Immature natural killer cell (primary cell): Measurements from ENCODE around the gene RPAIN. TPM values are rescaled to one million over a fixed set of nuclear protein-coding genes. Genes with fewer than 3 reads are reported as not detected.
A peak's percentile ranks its signal among the peaks of the same experiment; 100 is the strongest.

Source experiments
- DNase-seq, 3 donors: peaks; one replicate each; pipeline ENCODE4 v3.0.0; 2022; ENCODE audit warnings: mixed read lengths in 1 of 3
- H3K27ac Mint-ChIP-seq, 6 donors: one replicate each; pipeline ENCODE4 v1.8.0; 2020; ENCODE audit warnings: mixed read lengths in 6 of 6, mild to moderate bottlenecking in 5 of 6, inconsistent platforms in 4 of 6, moderate library complexity in 3 of 6
- H3K27me3 Mint-ChIP-seq, 3 donors: one replicate each; pipeline ENCODE4 v1.8.0; 2020 to 2021; ENCODE audit warnings: low read depth in 3 of 3, mild to moderate bottlenecking in 3 of 3, mixed read lengths in 3 of 3, moderate library complexity in 3 of 3, inconsistent platforms in 1 of 3
- H3K36me3 Mint-ChIP-seq, 3 donors: one replicate each; pipeline ENCODE4 v1.8.0; 2020; ENCODE audit warnings: mixed read lengths in 3 of 3, inconsistent platforms in 2 of 3, mild to moderate bottlenecking in 2 of 3
- H3K4me1 Mint-ChIP-seq, 2 donors: one replicate each; pipeline ENCODE4 v1.8.0; 2020; ENCODE audit warnings: inconsistent platforms in 2 of 2, mild to moderate bottlenecking in 2 of 2, mixed read lengths in 2 of 2, moderate library complexity in 1 of 2
- H3K4me3 Mint-ChIP-seq, 5 donors: one replicate each; pipeline ENCODE4 v1.8.0; 2020; ENCODE audit warnings: mild to moderate bottlenecking in 5 of 5, mixed read lengths in 5 of 5, inconsistent platforms in 3 of 5, moderate library complexity in 3 of 5
- H3K9me3 Mint-ChIP-seq, 6 donors: one replicate each; pipeline ENCODE4 v1.8.0; 2020; ENCODE audit warnings: mild to moderate bottlenecking in 6 of 6, mixed read lengths in 6 of 6, inconsistent platforms in 4 of 6, moderate library complexity in 3 of 6
- polyA plus RNA-seq, 3 donors: library from polyadenylated mRNA; unstranded; fragments of 300-500 nt; fragmentation: Illumina TruSeq; gene quantifications; one replicate each; pipeline ENCODE4 v1.2.3, GENCODE V29; 2021

The RPAIN gene, protein sequence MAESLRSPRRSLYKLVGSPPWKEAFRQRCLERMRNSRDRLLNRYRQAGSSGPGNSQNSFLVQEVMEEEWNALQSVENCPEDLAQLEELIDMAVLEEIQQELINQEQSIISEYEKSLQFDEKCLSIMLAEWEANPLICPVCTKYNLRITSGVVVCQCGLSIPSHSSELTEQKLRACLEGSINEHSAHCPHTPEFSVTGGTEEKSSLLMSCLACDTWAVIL
- polyA plus RNA-seq, result 10 to 100 TPM; 21.4 to 32.7 (median 22.5) TPM

DNA sequence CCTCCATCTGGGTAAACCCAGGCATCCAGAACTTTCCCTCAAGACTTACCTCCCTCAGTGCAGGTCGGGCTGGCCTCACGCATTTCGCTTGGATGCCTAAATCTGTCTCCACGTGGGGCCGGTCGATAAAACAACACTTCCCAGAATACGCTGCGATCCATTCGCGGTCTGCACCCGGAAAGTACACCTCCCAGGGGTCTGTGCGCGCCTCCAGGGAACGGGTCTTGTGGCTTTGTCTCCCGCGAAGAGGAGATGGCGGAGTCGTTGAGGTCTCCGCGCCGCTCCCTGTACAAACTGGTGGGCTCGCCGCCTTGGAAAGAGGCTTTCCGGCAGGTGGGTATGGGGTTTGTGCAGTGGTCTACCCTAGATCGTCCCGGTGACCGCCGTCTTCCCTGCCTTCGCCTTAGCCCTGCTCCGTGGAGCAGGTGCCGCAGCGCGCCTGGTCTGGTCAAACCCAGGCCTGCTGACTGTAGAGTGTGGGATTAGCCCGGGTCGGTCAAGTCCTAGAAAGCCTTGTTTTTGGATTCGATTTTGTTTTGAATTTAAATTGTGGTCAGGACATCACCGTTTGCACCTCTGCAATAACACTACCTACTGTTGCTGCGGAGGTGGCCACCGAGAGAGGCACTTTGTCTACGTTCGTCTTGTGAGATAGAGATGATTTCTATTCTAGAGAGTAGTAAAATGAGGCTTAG lies at the start of gene RPAIN:
TSS of gene RPAIN (plus strand) at position 224 of the 695 bp plus-strand sequence. CDS start at position 253, 29 bp downstream.
- Mint-ChIP-seq H3K4me1 (peaks cover 36 to 50% of the 10 kb centered on the region in 2 donors), H3K27me3 (peaks cover 9 to 16% (median 13%) of the 10 kb centered on the region in 3 donors), H3K36me3 (peaks cover 0 to 14% (median 10%) of the 10 kb centered on the region in 3 donors), H3K9me3 (no peaks in the 10 kb centered on the region), H3K4me3 (peak within 1 kb of the TSS; percentile 96 to 99 (median 97)), H3K27ac (peak within 1 kb of the TSS; percentile 96 to 98 (median 97))
- peak in 1 of 3 donors; percentile 85 for DNase-seq

DNA sequence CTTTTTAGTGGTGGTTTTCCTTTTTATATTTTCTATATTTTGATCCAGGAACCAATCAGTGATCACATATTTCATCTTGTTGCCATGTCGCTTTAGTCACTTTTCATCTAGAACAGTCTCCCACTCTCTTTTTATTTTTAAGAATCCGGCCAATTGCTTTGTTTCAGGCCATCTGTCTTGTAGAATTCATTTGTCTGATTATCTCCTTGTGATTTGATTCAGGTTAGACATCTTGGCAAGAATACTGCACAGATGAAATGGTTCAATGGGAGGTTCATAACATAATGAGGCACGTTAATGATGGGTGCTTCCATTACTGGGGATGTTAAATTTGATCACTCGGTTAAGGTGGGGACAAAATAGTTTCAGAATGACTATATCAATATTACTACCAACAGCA lies 49.6 kb upstream of the RPAIN start:
- DNase-seq, result no peak
- Mint-ChIP-seq H3K4me3 (no peak overlapping the region), H3K27me3 (no peaks in the 10 kb centered on the region), H3K36me3 (peaks cover 6 to 53% (median 13%) of the 10 kb centered on the region in 3 donors), H3K27ac (peak overlapping the region in 2 of 6 donors; percentile 26 to 68), H3K4me1 (no peaks in the 10 kb centered on the region), H3K9me3 (no peaks in the 10 kb centered on the region)

DNA sequence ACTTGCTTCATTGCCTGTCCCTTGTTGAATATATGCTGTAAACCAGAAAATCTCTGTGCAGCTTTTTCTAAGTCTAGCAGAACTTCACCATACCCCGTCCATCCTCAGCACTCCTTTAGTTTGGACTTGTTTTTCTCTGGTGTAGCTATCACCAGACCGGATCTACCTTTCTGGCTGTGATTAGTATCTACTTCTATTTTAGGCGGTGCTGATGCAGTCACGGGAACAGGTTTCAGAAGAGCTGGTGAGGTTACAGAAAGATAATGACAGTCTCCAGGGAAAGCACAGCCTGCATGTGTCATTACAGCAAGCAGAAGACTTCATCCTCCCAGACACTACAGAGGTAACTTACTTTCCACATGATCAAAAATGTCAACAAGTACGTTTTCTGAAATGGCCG lies 46.9 kb upstream of the RPAIN start:
- Mint-ChIP-seq H3K4me3 (no peak overlapping the region), H3K36me3 (peaks cover 8 to 57% (median 18%) of the 10 kb centered on the region in 3 donors), H3K4me1 (no peaks in the 10 kb centered on the region), H3K27ac (no peak overlapping the region), H3K27me3 (no peaks in the 10 kb centered on the region), H3K9me3 (no peaks in the 10 kb centered on the region)
- no peak for DNase-seq

DNA sequence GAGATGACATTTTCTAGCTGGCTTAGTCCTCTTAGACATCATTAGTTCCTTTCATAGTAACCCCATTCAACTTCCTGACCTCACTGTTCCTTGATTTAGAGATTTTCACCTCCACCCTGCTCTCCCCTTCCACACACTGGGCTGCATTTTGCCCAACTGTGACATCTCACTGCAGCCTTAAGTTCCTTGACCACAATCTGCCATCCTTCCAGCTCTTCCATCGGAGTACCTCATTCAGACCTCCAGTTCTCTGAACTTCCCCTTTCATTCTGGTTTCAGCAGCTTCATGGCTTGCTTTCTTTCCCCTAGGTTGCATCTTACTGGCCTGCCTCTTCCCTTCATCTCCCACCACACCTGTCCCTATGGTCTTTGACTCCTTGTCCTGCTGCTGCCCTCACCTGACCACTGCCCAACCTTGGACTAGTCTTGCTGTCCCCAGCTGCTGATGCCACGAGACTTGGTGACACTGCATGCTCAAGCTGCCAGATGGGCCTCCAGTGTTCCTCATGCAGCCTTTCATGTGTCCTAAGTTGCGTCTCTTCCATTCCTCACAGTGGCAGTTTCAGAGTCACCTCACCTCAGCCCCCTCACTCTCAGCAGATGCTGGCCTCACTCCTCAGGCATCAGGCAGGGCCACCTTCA lies 41.3 kb upstream of the RPAIN start:
- no peaks in the 10 kb centered on the region for H3K4me1 Mint-ChIP-seq
- no peaks in the 10 kb centered on the region for H3K9me3 Mint-ChIP-seq
- H3K27me3 Mint-ChIP-seq, result peaks cover 0 to 4% (median 0%) of the 10 kb centered on the region in 3 donors
- no peak for DNase-seq
- H3K4me3 Mint-ChIP-seq, result no peak overlapping the region
- H3K27ac Mint-ChIP-seq, result peak overlapping the region in 4 of 6 donors; percentile 11 to 68 (median 64)
- H3K36me3 Mint-ChIP-seq, result peaks cover 20 to 66% (median 37%) of the 10 kb centered on the region in 3 donors

DNA sequence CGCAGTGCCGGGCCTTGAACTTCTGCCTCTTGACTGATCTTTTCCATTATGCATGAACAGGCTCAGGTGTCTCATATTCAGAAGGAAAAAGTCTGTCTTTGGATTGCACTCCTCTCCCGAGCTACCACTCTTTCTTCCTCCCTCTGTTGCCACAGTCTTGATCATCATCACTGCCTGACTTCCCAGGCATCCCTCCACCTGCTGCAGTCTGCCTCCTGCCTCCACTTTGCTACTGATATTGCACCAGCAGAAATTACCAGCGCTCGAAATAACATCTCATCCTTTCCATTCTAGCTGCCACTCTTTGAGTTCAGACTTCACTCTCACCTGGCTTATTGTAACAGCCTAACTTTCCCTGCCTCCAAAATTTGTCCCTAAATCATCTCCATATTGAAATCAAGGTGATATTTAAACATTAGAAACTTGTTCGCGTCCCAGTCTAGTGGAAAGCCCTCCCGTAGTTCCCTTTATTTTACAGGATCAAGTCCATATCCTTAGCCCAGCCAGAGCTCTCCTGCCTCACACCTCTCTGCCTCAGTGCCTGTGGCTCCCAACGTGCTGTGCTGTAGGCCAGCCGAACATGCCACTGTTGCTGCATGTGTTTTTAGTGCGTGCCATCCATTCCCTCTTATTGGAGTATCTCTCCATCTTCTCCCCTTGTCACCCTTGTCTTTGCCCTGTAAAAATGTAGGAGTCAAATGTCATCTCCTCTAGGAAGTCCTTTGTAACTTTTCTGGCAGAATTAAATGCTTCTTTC lies 40.5 kb upstream of the RPAIN start:
- H3K4me1 Mint-ChIP-seq, result no peaks in the 10 kb centered on the region
- no peak overlapping the region for H3K4me3 Mint-ChIP-seq
- peaks cover 20 to 64% (median 38%) of the 10 kb centered on the region in 3 donors for H3K36me3 Mint-ChIP-seq
- peak overlapping the region in 5 of 6 donors; percentile 10 to 71 (median 56) for H3K27ac Mint-ChIP-seq
- H3K9me3 Mint-ChIP-seq, result no peaks in the 10 kb centered on the region
- no peak for DNase-seq
- peaks cover 0 to 4% (median 0%) of the 10 kb centered on the region in 3 donors for H3K27me3 Mint-ChIP-seq

DNA sequence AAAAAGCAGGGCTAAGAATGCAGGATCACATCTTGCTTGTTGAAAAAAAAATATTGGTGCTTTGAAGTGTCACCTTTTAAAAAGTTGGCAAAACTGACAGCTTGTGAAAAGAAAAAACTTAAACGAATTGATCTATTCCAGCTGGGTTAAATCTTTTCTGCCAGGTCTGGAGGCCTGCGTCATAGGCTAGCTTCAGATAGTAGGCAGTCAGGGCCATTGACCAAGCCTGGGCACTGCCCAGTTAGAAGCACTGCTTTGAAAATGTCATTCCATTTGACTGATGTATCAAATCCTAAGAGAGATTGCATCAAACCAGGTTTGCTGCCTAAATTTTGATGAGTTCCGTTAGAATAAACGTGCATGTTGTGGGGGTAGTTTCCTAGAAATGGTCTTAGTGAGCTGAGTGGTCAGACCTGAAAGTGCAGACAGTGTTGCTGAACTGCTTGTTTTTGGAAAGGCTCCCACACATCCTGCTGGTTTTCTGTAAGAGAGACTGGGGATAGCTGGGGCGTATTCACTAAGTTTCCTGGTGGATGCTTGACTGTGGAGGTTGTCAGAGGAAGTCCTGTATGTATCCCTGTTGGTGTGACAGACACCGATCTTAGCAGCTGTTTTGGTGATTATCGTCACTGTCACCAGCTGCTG lies 39.4 kb upstream of the RPAIN start:
- no peak overlapping the region for H3K4me3 Mint-ChIP-seq
- no peak for DNase-seq
- no peaks in the 10 kb centered on the region for H3K9me3 Mint-ChIP-seq
- peaks cover 0 to 4% (median 0%) of the 10 kb centered on the region in 3 donors for H3K27me3 Mint-ChIP-seq
- H3K4me1 Mint-ChIP-seq, result no peaks in the 10 kb centered on the region
- peaks cover 20 to 61% (median 38%) of the 10 kb centered on the region in 3 donors for H3K36me3 Mint-ChIP-seq
- peak overlapping the region in 4 of 6 donors; percentile 12 to 61 (median 51) for H3K27ac Mint-ChIP-seq

DNA sequence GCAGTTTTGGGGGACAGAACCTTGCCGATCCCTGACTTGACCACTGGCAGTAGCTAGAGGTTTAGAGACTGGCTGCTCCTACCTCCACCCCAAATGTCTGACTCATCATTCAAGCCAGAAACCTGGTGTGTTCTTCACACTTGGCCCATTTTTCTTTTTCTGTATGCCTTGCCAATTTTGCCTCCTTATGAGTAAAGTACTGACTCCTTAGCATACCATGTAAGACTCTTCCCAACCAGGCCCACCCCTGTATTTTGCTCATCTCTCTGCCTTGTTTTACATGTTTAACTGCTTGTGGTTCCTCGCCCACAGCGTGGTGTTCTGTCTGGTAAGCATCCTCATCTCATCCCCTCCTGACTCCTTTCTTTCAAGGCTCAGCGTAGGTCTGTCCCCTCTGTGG lies 38.4 kb upstream of the RPAIN start:
- Mint-ChIP-seq H3K4me3 (no peak overlapping the region), H3K27ac (peak overlapping the region in 4 of 6 donors; percentile 8 to 82 (median 35)), H3K9me3 (no peaks in the 10 kb centered on the region), H3K36me3 (peaks cover 20 to 64% (median 36%) of the 10 kb centered on the region in 3 donors), H3K27me3 (peaks cover 0 to 4% (median 0%) of the 10 kb centered on the region in 3 donors), H3K4me1 (no peaks in the 10 kb centered on the region)
- DNase-seq, result no peak

DNA sequence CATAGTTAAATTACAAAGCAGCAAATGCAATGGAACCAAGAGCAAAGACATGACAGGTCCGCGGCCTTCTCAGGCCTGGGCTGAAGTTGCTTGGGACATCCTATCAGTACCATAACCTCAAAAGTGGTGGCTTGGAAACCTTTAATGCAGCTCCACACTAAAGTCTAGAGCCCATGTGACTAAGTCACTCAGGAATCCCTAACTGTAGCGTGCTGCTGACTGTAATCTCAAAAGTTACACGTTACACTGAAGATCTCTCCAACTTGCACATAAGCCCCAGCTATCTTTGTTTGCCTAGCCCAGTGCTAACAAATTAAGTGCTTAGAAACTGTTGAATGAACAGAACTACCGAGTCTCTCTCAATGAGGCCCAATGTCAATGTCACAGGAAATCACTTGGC lies 28.3 kb upstream of the RPAIN start:
- Mint-ChIP-seq H3K27ac (peak overlapping the region in 1 of 6 donors; percentile 66), H3K4me3 (no peak overlapping the region), H3K36me3 (peaks cover 28 to 47% (median 38%) of the 10 kb centered on the region in 3 donors), H3K27me3 (peaks cover 0 to 10% (median 0%) of the 10 kb centered on the region in 3 donors), H3K4me1 (peaks cover 7 to 16% of the 10 kb centered on the region in 2 donors), H3K9me3 (no peaks in the 10 kb centered on the region)
- no peak for DNase-seq

DNA sequence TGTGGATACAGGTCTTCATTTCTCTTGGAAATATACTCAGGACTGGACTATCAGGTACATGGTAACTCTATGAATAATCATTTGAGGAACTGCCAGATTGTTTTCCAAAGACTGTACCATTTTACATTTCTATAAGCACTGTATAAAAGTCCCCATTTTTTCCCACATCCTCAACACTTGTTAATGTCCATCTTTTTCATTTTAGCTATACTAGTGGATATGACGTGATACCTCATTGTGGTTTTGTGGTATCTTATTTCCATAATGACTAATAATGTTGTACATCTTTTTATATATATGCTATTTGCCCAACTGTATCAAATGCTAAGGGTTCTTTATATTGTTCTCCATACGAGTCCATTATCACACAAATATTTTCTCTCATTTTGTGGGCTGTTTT lies 23.4 kb upstream of the RPAIN start:
- Mint-ChIP-seq H3K9me3 (no peaks in the 10 kb centered on the region), H3K4me1 (no peaks in the 10 kb centered on the region), H3K36me3 (peaks cover 33 to 46% (median 33%) of the 10 kb centered on the region in 3 donors), H3K4me3 (no peak overlapping the region), H3K27me3 (peaks cover 0 to 8% (median 5%) of the 10 kb centered on the region in 3 donors), H3K27ac (no peak overlapping the region)
- no peak for DNase-seq

DNA sequence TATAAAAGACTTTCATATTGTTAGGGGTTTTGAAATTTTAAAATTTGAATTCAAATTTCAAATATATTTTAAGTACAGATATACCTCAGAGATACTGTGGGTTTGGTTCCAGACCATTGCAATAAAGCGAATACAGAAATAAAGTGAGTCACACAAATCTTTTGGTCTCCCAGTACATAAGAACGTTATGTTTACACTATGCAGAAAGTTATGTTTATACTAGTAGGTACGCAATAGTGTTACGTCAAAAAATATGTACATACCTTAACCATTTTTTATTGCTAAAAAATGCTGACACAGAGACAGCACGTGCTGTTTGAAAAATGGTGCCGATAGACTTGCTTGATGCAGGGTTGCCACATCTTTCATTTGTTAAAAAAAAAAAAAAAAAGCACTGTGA lies 20.2 kb upstream of the RPAIN start:
- H3K4me3 Mint-ChIP-seq, result no peak overlapping the region
- H3K4me1 Mint-ChIP-seq, result no peaks in the 10 kb centered on the region
- H3K36me3 Mint-ChIP-seq, result peaks cover 23 to 38% (median 25%) of the 10 kb centered on the region in 3 donors
- no peak overlapping the region for H3K27ac Mint-ChIP-seq
- H3K27me3 Mint-ChIP-seq, result peaks cover 0 to 5% (median 3%) of the 10 kb centered on the region in 3 donors
- no peaks in the 10 kb centered on the region for H3K9me3 Mint-ChIP-seq
- DNase-seq, result no peak

DNA sequence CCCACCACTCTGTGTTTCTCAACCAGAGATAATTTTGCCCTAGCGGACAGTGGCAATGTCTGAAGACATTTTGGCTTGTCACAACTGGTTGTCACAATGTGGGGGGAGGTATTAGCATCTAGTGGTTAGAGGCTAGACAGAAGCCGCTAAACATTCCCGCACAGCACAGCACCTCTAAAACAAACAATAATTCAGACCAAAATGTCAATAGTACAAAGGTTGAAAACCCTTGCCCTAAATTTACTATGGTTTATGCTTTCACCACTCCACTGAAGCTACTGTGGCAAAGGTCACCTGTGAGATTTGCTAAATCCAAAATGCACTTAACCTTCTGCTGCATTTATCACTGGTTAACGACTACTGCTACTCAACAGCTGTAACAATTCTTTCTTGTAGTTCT lies 14.6 kb upstream of the RPAIN start:
- Mint-ChIP-seq H3K27me3 (peaks cover 0 to 3% (median 2%) of the 10 kb centered on the region in 3 donors), H3K4me1 (peaks cover 3 to 7% of the 10 kb centered on the region in 2 donors), H3K4me3 (no peak overlapping the region), H3K27ac (no peak overlapping the region), H3K36me3 (peaks cover 9 to 30% (median 20%) of the 10 kb centered on the region in 3 donors), H3K9me3 (no peaks in the 10 kb centered on the region)
- DNase-seq, result no peak

DNA sequence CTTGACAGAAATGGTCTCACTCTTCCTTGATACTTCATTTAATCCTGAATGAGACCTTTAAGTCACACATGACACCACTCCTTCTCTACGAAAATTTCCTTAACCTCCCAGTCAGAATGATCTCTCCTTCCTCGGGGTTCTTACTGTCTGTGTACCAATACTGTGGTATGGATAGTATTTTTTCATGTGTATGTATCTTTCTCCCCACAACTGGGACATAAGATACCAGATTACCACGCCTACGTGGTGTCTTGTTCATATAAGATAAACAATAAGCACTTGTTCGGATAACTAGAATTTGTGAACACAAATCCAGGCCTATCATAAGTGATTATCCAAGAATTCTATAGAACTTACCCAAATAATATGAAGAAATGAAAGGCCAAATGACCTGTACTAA lies 11.8 kb upstream of the RPAIN start:
- Mint-ChIP-seq H3K4me3 (no peak overlapping the region), H3K27me3 (peaks cover 0 to 3% (median 2%) of the 10 kb centered on the region in 3 donors), H3K27ac (no peak overlapping the region), H3K9me3 (no peaks in the 10 kb centered on the region), H3K4me1 (peaks cover 9 to 26% of the 10 kb centered on the region in 2 donors), H3K36me3 (peaks cover 24 to 43% (median 27%) of the 10 kb centered on the region in 3 donors)
- no peak for DNase-seq
